Measurements from ENCODE around the gene SLC1A4. TPM values are rescaled to one million over a fixed set of nuclear protein-coding genes. Genes with fewer than 3 reads are reported as not detected.
"Not testable (repeated sequence)": the region's sequence is repeated elsewhere in the genome, so short reads cannot be mapped to it uniquely, and the experiment has no call there.

The SLC1A4 gene
- total and polyA plus RNA-seq, 12 donors: 13.0 to 196 (median 60.0) TPM

- no peaks in the 10 kb centered on the region for H3K9me3 ChIP-seq (replicated peaks in 1 of 3)
- peaks cover 0 to 20% of the 10 kb centered on the region in 2 donors for H3K4me1 ChIP-seq (replicated peaks in 1 of 2)
- H3K4me3 ChIP-seq: no peak overlapping the region
- H3K27ac ChIP-seq: no peak overlapping the region
- TF ChIP-seq POLR2A (IDR thresholded peaks at IDR 0.05) (no peak), CTCF (IDR thresholded peaks at IDR 0.05) (no peak)
- no peak for DNase-seq
- intact Hi-C loops (cut with DNase I): no loop called here
- H3K27me3 ChIP-seq: no peaks in the 10 kb centered on the region
- H3K36me3 ChIP-seq (replicated peaks in 1 of 2): peaks cover 0 to 61% of the 10 kb centered on the region in 2 donors
- 87 to 97% (median 94%) methylated on average over 7 to 8 of the region's 8 CpGs for WGBS, 4 donors
These were observed 30.5 kb downstream of the SLC1A4 start for GRCh38 chr2:65019675-65020195.

GRCh38 chr2:65020251-65020650, 31.1 kb downstream of the SLC1A4 start:
- Histone ChIP-seq H3K36me3 (replicated peaks in 1 of 2) (peaks cover 0 to 61% of the 10 kb centered on the region in 2 donors), H3K4me1 (replicated peaks in 1 of 2) (peaks cover 0 to 20% of the 10 kb centered on the region in 2 donors)
- H3K27me3 ChIP-seq; intact Hi-C loops (cut with DNase I); DNase-seq; H3K4me3 ChIP-seq; H3K27ac ChIP-seq; H3K9me3 ChIP-seq (replicated peaks in 1 of 3): not testable (repeated sequence)
- 89 to 96% (median 92%) methylated on average over 1 of the region's 1 CpG for WGBS, 4 donors

GRCh38 chr2:65020943-65021528, 31.8 kb downstream of the SLC1A4 start:
- no peak overlapping the region for H3K4me3 ChIP-seq
- WGBS, 4 donors: 50 to 67% (median 61%) methylated on average over 6 to 11 of the region's 11 CpGs
- no peaks in the 10 kb centered on the region for H3K9me3 ChIP-seq (replicated peaks in 1 of 3)
- intact Hi-C loops (cut with DNase I): no loop called here
- H3K27me3 ChIP-seq: no peaks in the 10 kb centered on the region
- peaks cover 0 to 20% of the 10 kb centered on the region in 2 donors for H3K4me1 ChIP-seq (replicated peaks in 1 of 2)
- peak overlapping the region in 1 of 5 donors; percentile 8 for H3K27ac ChIP-seq
- no peak for DNase-seq
- peaks cover 0 to 57% of the 10 kb centered on the region in 2 donors for H3K36me3 ChIP-seq (replicated peaks in 1 of 2)
- TF ChIP-seq POLR2A (IDR thresholded peaks at IDR 0.05) (no peak), CTCF (IDR thresholded peaks at IDR 0.05) (no peak)

GRCh38 chr2:65021709-65022108, 32.5 kb downstream of the SLC1A4 start:
- Histone ChIP-seq H3K4me3 (no peak overlapping the region), H3K36me3 (replicated peaks in 1 of 2) (peaks cover 0 to 51% of the 10 kb centered on the region in 2 donors), H3K27me3 (no peaks in the 10 kb centered on the region), H3K4me1 (replicated peaks in 1 of 2) (peaks cover 0 to 20% of the 10 kb centered on the region in 2 donors), H3K27ac (no peak overlapping the region), H3K9me3 (replicated peaks in 1 of 3) (no peaks in the 10 kb centered on the region)
- TF ChIP-seq POLR2A (IDR thresholded peaks at IDR 0.05) (no peak), CTCF (IDR thresholded peaks at IDR 0.05) (no peak)
- intact Hi-C loops (cut with DNase I): no loop called here
- WGBS, 4 donors: 73 to 82% (median 80%) methylated on average over 4 of the region's 4 CpGs
- DNase-seq: no peak

- no peak overlapping the region for H3K4me3 ChIP-seq
- no peaks in the 10 kb centered on the region for H3K9me3 ChIP-seq (replicated peaks in 1 of 3)
- H3K36me3 ChIP-seq (replicated peaks in 1 of 2): peaks cover 0 to 46% of the 10 kb centered on the region in 2 donors
- H3K4me1 ChIP-seq (replicated peaks in 1 of 2): peaks cover 0 to 20% of the 10 kb centered on the region in 2 donors
- H3K27ac ChIP-seq: no peak overlapping the region
- H3K27me3 ChIP-seq: no peaks in the 10 kb centered on the region
- DNase-seq: no peak
- WGBS, 4 donors: 86 to 94% (median 93%) methylated on average over 6 of the region's 6 CpGs
- intact Hi-C loops (cut with DNase I): no loop called here
- TF ChIP-seq POLR2A (IDR thresholded peaks at IDR 0.05) (no peak), CTCF (IDR thresholded peaks at IDR 0.05) (no peak)
These were observed 33.0 kb downstream of the SLC1A4 start for GRCh38 chr2:65022189-65022588.

All from adrenal gland (tissue), 12 donors.